Measurements from ENCODE around the gene SYTL5.

- TF ChIP-seq GATA2 (IDR thresholded peaks at IDR 0.05; ENCODE audit: low read depth, low read length) (no peak), GATA3 (IDR thresholded peaks at IDR 0.05; ENCODE audit: low read depth, low read length) (no peak)
Observed at GRCh38 chrX:38138157-38138891, 132.0 kb downstream of the SYTL5 start.

Data from SH-SY5Y (cell line).